SHP77 treated with DMSO at 0.1 percent for 48 hours (cell line): ENCODE data around the gene PLXNA1.

ENCODE experiments used
- DNase-seq: peaks from one replicate; lab custom pipeline; 2025; lab: John Stamatoyannopoulos, UW

The PLXNA1 gene

DNA sequence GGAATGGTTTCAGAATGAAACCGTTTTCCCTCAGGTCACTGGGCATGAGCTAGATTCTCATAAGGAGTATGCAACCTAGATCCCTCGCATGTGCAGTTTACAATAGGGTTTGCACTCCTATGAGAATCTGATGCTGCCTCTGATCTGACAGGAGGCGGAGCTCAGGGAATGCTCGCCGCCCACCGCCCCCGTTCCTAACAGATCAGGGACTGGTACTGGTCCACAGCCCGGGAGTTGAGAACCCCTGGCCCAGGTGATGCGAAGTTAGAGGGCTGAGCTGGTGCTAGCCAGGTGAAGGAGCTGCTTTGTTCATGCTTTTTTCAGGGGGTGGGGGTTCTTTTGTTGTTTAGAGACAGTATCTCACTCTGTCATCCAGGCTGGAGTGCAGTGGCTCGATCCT, 15.5 kb upstream of the PLXNA1 start:
- DNase-seq, result no peak

DNA sequence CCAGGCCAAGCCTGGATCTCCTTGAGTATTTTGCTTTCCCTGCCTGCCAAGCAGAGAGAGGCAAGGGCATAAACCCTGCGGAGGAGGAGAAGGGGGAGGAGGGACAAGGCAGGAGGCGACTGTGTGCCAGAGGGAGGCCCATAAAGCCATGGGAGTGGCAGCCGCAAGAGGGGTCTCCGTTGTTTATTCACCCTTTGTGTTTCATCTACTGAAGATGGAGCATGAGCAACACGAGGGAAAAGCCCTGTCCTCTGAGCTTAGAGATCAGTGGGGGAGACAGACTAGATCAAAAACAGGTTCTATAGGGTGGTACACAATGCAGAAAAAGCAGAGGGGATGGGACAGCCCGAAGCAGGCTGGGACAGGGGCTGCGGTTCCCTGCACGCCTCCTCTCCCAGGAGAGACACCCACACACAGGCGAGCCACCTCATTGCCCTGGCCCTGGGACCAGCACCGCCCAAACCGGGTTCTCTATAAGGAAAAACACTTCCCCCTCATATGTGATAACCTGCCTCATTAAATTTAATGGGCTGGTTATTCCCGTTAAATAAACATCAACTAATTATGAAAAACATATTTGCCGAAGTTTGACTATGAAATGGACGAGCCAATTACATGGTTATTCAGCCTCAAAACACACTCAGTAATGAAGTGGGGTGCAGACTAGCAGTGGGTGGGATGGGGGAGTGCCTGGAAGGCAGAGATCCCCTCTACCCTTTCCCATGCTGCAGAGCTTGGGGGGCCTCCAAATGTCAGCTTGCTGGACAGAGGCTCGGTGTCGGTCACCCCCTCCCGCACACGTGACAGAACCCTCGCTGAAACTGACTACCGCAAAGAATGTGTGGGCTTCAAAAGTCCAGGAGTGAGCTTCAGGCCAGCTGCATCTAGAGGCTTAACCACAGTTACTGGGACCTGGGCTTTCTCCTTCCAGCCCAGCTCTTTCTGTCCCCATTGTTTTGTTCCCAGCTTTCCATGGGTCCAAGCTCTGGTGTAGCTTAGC, 14.2 kb upstream of the PLXNA1 start:
- DNase-seq, result no peak

DNA sequence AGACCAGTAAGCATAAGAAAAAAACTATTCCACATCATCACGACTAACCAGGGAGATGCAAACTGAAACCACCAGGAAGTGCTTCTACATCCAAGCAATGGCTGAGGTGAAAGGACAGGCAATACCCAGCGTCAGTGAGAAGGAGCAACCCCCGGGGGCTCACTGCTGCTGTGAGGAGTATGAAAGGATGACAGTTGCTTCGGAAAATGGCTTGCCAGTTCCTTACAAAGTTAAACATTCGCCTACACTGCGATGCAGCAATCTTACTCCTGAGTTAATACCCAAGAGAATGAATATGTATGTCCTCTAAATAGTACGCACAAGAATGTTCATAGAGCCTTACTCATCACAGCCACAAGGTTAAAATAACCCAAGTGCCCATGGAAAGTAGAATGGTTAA, 13.3 kb upstream of the PLXNA1 start:
- DNase-seq, result no peak

DNA sequence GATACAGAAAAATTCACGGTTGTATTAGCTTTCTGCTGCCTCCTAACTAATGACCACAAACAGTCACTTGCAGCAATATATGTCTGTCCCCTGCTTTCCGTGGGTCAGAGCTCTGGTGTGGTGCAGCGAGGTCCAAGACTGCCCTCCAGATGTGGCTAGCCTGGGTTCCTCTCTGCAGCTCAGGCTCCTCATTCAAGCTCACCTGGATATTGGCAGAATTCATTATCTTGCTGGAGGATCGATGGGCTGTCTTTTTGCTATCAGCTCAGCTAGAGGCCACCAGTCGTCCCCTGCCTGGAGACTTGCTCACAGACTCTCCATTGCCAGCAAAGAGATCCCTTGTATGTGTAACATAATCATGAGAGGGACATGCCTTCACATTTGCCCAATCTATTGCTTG, 12.8 kb upstream of the PLXNA1 start:
- no peak for DNase-seq

DNA sequence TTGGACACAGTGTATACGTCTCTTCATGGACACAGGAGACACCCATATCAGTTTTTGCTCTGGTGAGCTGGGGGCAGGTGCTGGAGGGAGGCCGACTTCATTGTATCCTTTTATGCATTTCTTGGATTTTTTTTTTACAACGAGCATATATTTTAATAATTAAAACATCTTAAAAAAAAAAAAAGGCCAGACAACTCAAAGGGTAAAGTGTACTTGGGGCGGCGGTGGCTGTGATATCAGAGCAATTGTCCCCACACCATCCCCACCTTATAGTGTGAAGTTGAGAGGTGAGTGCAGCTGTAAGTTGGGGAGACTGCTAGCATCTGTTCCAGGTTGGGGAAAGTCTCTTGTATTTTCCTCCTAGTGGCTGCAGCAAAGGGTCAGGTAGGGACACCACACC, 12.0 kb upstream of the PLXNA1 start:
- DNase-seq, result no peak

DNA sequence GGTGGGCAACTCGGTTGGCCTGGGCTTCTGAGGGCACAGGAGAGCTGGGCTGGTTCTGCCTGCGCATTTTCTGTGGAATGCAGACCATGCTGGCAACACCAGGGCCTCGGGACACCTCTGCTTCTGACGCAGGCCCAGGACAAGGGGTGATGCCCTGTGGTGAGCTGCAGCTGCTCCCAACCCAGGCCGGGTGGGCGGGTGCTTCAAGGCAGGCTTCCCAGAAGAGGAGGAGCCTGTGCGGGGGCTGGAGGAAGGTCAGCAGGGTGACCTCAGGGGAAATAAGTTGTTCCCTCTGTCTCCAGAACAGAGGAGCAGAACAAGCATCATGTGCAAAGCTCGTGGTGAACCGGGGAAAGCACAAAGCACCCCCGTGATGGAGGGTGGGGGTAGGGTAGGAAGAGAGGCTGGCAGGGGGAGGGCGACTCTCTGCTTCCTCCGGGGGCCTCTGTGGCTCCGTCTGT, 11.0 kb upstream of the PLXNA1 start:
- DNase-seq, result no peak

DNA sequence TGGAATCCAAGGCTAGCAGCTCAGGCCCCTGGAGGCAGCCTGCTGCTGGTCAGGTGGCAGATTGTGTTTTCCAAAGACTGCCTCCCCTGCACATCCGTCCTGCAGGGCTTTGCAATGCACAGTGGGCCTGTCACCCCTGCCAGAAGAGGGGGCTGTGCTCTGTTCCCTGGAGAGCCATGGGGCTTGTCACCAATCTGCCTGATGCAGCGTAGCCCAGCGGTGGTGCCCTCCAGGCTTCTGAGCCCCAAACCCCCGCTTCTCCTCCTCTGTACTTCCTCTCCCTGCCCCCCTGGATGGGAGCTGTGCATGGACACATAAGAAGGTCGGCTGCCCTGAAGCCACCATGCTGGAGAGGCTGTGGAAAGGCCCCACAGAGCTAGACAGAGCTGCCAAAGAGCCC, 10.0 kb upstream of the PLXNA1 start:
- no peak for DNase-seq

DNA sequence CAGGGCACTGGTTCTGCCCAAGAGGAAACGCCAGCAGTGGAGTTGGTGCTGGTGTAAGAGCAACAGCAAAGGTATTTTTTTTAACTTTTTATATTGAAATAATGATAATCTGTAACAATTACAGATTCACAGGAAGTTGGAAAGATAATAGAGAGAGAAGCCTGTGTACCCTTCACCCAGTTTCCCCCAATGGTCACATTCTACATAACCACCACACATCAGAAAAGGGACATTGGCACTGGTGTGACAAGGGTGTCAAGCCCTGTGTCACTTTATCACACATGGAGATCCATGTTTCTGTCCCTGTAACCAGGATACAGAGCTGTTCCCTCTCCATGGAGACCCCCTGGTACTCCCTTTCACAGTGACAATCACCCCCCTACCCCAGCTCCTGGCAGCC, 9.1 kb upstream of the PLXNA1 start:
- no peak for DNase-seq

DNA sequence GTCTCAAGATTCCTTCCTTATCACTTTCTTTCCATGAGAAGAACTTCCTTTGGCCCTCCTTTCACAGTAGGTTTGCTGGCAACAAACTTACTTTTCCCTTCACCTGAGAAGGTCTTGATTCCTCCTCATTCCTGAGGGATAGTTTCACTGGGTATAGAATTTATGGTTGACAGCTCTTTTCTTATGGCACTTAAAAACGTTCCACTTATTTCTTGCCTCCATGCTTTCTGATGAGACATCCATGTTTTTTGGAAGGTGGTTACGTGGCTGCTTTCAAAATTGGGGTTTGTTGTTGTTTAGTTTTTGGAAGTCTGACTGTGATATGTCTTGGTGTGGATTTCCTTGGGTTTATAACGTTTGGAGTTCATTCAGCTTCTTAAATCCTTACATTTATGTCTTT, 8.2 kb upstream of the PLXNA1 start:
- DNase-seq, result no peak

DNA sequence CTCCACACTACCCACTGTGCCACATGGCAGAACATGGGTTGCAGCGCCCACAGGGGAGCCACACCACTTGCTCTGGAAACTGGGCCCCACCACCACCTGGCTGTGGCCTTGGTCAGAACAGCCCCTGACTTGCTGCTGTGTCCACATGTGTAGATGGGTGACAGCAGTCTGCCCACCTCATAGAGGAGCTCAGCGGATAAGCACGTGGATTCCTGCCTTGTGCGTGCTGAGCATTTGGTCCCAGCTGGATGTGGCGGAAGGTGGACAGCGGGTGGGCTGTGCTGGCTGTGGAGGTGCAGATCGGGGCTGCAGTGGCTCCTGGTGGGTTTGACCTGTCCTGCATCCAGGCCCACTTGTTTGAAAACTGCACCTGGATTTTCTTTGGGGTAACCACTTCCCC, 6.0 kb upstream of the PLXNA1 start:
- DNase-seq, result no peak

DNA sequence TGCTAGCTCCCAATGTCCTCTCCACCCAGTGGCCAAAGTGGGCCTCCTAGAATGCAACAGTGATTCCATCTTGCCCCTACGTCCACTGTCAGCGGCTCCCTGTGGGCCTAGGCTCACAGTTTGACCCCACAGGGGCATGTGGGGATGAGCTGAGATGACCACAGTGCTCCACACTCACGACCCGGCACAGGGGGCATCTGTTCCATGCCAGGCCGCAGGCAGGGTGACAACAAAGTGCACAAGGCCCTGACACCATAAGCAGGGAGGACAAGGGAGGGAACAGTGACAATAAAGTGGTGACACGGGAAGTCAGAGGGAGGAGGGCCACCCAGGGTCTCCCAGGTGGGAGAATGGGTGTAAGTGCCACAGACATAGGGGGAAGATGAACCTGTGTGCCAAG, 5.1 kb upstream of the PLXNA1 start:
- DNase-seq, result no peak

DNA sequence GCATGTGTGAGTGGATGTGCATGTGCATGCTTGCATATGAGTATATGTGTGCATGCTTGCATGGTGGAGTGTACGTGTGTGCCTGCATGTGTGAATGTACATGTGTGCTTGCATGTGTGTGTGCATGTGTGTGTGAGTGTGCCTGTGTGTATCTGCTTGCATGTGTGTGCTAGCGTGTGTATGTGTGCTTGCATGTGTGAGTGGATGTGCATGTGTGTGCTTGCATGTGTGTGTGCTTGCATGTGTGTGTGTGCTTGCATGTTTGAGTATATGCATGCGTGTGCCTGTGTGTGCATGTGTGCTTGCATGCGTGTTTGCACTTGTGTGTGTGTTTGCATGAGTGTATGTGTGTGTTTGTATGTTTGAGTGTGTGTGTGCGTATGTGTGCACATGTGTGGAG, 4.6 kb upstream of the PLXNA1 start:
- DNase-seq, result no peak

DNA sequence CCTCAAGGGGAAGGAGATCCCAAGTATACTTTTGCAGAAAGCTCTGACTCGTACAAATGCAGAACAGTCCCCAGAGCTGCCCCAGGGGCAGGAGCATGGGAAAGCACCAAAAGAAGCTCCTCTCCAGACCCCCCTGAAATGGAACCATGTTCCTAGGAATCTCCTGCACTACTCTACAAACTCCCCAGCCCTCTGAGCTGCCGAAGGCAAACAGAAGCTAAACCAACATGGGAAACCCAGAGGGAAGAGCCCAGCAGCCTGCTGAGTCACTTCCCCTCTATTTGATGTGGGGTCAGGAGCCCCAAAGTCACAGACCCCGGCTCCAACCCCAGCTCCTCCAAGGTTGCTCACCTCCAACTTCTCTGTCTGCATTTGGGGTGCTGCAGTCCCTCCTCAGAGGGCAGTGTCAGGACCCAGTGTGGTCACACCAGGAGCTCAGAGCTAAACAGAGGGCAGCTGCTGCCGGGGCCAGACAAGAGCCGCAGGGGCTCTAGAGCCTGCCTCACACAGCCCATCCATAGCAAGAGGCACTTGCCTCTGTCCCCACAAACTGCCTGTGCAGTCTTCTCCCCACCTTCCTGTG, 3.8 kb upstream of the PLXNA1 start:
- DNase-seq, result peak; percentile 33

DNA sequence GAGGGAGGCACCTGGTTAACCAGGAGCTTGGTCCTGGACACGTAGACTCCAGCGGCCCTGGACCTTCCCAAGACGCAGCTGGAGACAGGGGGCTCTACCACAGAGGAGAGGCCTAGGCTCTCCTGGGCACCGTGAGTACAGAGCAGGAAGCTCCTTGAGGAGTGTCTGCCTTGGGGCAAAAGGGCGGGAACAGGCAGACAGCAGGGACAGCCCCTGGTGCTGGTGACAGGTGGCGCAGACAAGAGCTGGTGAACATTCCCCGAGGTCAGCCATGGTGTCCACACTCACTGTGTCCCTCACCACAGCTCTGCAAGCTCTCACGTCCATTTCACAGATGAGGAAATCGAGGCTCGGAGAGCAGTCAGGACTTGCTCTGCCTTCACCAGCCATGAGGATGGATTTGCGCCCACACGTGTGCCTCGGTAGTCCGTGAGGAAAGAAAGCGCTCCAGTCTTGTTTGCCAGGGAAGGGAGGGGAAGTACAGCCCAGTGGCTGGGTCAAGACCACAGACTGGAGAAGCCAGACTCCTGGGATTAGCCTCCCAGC, 2.6 kb upstream of the PLXNA1 start:
- DNase-seq, result no peak

DNA sequence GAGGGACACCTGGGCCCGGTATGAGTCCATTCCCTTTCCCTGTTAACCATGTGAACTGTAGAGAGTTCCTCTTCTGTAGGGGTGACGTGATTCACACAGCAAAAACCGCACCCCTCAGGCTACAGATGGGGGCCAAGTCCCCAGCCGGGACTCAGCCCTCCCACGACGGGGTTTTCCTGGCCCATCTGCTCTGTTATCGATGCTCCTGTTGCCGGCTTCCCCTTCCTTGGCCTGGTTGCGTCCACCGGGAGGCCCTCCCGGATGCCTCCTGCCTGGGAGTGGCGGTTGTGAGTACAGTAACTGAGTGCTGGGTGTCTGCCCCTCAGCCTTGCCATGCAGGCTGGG, 817 bp upstream of the PLXNA1 start:
- DNase-seq, result no peak

DNA sequence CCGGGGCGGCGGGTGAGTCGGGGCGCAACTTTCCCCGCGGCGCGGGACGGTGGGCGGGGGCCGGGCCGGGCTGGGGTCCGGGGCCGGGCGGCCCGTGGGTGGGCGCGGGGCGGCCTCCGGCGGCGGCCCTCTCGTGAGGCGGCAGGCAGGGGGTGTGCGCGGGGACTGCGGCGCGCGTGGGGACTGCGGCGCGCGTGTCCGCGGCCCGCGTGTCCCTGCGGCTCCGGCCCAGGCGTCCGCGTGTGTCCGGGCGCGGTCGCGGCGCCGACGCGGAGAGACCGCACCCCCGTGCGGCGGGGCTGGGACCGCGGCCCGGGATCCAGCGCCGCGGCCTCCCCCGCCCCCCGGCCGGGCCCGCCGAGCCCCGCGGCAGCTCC, 349 bp downstream of the PLXNA1 start:
- no peak for DNase-seq

DNA sequence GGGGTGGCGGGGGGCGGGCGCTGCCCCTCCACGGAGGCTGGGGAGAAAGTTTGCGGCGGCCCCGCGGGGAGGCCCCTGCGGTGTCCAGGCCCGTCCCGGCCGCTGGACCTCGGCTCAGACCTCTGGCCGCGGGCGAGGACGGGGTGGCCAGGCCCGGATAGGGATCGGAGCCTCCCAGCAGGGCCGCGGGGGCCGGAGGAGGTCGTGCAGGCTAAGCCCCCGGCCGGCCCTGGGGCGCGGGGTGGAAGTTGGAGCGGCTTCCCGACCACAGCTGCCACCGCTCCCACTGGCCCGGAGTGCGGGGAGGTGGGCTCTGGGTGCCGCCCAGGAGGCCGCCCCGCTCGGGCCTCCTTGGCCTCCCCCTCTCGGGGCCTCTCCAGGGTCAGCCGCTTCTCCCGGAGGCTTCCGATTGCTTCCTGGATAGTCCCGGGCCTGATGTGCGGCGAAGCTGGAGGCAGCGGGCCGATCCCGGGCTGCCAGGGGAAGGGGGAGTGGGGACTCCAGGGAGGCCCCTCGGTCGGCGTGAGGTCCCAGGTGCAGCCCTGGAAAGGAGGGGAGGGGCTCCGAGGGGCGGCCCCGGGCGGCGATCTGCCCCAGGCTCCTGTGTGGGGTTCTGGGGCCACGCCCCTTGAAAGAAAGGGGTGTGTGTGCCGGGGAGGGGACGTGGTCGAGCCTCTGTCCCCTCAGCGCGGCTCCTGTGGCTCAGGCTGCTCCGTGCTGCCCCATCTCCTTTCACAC, 907 bp downstream of the PLXNA1 start:
- DNase-seq, result no peak

DNA sequence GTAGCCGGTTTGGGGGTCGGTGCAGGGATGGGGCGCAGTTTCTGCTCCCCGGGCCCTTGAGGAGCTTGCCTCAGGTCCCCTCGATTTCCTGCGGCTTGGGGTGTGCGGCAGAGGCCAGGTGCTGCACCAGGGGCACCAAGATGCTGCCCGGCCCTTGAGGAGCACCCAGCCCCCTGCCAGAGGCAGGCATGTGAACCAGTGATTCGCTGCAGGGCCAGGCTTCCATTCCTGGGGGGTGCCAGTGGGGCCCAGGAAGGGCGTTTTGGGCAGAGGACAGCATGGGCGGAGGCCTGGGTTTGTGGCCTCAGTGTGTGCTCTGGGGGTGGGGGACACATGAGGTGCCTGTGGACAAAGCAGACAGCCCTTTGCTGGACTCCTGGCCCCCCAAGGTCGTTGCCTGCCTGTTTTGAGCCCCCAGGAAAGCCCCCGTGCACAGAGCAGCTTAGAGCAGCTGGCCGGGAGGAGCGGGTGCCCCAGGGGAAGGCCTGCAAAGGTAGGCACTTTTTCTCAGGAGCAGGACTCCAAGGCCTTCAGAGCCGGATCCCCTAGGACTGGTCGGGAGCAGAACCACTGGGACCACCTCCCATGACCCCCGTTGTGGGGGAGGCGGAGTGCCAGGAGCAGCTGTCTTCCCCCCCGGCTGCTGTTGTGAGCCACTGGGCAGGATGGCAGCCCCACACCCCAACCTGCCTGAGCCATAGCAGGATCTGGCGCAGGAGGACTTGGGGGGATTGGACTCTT, 1.6 kb downstream of the PLXNA1 start:
- DNase-seq, result no peak

DNA sequence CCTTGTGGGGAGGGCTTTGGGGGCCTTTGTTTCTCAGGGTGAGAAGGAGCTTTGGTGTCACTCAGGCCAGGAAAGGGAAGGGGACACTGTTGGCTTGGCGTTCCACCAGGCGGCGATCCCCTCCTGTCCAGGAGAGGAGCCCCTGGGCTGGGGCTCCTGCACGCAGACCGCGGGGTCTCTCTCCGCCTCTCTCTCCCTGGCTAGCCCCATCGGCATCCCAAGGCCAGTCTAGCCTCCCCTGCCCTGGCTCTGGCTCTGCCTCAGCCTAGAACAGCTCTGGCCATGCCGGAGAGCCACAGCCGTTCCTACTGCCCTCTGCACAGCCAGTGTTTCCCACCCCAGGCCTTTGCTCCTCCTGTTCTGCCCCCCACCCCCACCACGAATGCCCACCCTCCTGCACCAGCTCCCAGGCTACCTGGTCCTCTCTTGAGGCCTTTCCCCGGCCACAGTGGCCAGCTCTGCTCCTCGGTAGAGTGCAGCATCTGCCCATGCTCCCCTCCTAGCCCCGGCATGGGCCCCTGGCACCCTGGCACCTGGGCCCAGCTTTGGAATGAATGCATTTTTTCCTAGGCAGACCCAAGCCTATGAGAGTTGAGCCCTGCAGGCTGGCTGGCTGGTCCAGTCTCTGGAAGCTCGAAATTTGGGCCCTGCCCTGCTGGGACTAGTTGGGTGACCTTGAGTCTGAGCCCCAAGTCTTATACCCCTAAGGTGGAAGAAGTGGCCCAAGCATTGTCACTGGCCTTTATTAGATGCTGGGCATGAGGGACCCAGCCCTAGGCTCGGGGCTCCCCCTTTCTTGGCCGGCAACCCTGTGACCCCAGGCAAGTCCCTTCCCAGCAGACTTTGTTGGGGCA, 2.4 kb downstream of the PLXNA1 start:
- no peak for DNase-seq

DNA sequence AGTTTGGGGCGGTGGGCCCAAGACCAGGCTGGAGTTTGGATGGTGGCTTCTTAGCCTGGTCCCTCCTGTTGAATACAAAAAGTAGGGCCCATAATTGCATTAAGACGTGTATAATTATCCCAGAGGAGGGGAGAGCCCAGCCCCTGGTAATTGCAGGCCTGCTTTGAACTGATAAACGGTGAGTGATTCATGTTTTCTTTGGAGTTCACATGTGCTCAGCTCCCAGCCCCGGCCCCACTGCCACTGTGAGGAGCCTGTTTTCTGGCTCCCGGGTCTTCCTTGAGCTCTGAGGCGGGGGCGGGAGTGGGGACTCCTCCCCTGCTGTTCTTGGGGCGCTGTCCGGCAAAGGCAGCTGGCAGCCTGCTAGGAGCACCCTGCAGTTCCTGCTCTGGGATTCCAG, 3.1 kb downstream of the PLXNA1 start:
- DNase-seq, result no peak

DNA sequence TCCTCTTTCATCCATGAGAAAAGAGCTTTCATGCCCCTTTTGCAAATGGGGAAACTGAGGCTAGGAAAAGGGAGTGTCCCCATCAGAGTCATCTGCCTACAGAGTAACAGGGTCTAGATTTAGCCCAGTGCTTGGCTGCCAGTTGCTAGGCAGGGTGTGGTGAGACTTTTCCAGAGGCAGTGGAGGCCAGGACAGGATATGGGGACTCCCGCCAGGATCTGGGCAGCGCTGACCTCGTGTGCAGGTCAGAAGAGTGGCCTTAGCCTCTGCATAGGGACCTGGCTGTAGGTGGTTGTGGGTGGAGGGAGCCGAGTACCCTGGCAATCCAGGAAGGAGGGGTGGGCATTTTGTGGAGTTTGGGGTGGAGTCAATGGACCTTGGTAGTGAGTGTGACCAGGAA, 4.2 kb downstream of the PLXNA1 start:
- DNase-seq, result no peak
